Stimulated activated naive CD4-positive, alpha-beta T cell treated with Interleukin-2 at 50 U/mL for 16 hours (primary cell): ENCODE measurements around the gene GALNT17.

Experiments
- DNase-seq: peaks from one replicate; lab custom pipeline; 2025; lab: John Stamatoyannopoulos, UW

The GALNT17 gene

GRCh38 chr7:71393661-71394060 is 261.7 kb downstream of the GALNT17 start:
- no peak for DNase-seq

DNA sequence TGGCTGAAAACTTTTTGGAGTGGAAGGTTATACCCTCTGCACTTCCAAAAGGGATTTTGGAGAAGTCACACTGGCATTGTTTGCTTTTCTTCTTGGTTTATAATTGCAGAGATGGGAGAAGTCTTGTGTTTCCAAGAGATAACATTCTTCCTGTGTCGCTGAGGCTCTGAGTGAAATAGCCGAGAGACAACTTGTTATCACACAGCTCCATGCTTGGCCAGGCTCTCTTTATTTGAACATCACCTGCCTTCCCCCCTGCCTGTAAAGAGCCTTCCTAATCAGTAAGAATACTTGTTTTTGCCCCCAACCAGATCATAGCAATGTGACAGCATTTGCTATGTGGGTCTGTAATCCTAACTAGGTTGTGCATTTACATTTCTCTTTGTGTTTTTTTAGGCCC is 270.7 kb downstream of the GALNT17 start:
- DNase-seq, result no peak

DNA sequence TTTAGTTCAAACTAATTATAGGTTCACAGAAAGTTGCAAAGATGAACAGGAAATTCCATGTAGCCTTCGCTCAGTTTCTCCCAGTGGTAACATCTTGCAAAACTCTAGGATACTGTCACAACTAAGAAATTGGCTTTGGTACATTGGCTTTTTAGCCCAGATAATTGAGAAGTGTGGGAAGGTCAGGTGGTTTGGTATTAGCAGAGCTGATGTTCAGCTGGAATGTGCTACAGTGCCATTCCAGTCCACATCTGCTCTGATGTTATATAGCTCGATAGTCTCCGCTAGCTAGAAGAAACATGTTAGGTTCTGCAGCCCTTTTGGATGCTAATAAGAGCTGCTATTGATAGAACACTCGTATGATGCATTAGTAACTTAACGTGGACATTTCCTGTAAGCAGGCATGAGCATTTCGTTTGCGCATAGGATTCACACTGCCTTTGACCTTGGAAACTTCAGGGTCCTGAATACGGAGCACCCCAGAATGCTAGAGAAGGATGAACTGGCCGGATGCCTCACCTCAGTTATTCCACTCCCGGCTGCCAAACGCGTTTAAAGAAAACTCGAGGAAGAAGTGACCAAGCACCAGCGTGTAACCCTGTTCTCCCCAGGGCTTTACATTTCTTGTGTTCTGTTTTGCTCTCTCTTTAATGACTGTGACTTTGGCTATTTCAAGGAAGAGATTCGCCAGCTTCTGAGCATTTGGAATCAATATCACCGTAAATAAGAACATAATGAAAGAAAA is 271.4 kb downstream of the GALNT17 start:
- no peak for DNase-seq

DNA sequence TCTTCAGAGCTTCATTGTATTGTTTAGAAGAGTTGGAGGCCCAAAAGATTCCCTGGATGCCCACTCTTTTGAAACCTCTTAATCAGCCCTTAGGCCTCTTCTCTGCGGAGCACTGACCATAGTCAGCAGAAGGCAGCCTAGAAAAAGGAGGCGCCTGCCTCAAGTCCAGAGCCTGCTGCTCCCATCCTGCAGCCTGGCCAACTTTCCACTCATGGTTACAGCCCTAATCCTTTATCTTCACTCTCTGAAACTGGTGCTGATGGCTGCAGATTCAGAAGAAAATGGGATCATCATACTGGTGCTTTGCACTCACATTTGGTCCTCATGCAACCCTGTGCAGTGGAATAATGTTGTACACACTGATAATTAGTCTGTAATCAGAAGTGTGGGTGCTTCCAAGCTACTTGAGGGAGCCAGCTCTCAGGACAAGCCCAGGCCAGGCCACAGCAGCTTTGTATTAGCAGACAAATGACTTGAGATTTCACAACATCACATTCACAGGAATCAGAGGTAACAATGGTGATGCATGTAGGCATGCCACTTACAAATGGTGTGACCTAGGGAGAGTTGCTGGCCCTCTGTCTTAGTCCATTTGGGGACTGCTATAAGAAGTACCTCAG is 272.9 kb downstream of the GALNT17 start:
- no peak for DNase-seq

DNA sequence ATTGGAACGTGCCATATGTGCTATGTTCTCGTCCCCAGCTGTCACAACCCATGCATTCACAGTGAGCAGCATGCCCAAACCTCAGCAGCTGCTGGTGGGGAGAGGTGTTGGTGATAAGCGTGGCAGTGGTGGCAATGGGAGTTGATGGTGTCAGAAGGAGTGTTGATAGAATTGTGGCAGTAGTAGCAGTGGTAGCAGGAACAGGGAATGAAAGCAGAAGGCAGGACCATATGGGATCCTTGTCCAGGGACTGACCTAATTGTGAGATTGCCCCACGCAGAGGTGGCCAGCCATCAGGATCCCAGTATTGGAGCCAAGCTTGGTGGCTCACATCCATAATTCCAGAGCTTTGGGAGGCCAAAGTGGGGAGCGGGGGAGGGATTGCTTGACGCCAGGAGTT is 276.3 kb downstream of the GALNT17 start:
- DNase-seq, result no peak

GRCh38 chr7:71409550-71410157 is 277.7 kb downstream of the GALNT17 start:
- DNase-seq, result no peak

GRCh38 chr7:71411475-71411874 is 279.5 kb downstream of the GALNT17 start:
- DNase-seq, result no peak

GRCh38 chr7:71414490-71414889 is 282.5 kb downstream of the GALNT17 start:
- DNase-seq, result no peak

DNA sequence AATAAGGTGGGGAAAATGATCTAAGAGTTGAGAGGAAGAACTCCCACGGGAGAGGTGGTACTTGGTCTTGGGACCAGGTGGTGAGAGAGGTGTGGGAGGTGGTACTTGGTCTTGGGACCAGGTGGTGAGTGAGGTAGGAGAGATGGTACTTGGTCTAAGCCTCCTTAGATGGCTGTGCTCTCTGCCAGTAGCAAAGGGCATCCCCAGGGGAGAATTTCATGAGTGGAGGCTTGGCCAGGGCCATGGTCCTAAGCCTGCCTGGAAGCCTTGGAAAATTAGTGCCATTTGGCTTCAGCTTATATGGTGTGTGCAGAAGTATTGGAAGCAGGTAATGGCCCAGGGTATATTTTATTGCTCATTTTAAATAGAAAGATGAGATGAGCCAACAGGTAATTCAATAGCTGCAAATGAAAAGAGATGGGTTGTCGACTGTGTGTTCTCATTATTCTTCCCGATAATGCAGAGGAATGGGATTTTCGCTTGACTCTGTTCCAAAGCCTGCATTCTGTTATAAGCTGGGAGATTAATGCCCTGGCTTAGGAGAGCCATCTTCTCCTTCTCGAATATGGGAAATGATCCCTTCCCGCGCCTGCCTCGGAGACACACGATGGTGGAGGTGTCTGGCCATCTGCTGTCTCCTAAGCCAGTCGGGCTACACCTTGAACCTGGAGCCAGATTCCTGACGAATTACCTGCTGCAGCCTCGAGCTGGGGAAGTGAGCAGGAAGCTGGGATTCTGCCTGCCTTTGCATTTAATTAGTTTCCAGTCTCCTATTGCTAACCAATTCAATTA is 287.8 kb downstream of the GALNT17 start:
- no peak for DNase-seq

- DNase-seq, result no peak
Observed at GRCh38 chr7:71422104-71422503, 290.2 kb downstream of the GALNT17 start.

GRCh38 chr7:71424166-71425035 is 292.5 kb downstream of the GALNT17 start:
- no peak for DNase-seq

DNA sequence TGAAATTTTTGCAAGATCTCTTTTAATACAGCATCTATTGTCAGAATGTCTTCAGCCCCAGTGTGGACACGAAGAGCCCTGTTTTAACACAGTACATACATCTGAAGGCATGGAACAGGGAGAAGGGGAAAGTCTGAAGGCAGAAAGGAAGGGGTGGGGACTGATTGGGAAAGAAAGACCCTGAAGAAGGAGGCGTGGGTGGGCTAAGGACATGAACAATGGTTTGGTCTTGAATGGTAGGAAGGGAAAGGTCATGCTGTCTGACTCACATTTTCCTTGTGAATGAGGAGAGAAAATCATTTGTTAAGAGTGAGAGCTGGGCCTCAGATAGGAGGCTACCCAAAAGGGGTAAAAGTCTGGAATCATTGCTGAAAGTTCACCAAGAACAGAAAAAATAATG is 297.1 kb downstream of the GALNT17 start:
- no peak for DNase-seq

GRCh38 chr7:71430246-71430645 is 298.3 kb downstream of the GALNT17 start:
- DNase-seq, result no peak

- no peak for DNase-seq
Observed at GRCh38 chr7:71439321-71439720, 307.4 kb downstream of the GALNT17 start.

DNA sequence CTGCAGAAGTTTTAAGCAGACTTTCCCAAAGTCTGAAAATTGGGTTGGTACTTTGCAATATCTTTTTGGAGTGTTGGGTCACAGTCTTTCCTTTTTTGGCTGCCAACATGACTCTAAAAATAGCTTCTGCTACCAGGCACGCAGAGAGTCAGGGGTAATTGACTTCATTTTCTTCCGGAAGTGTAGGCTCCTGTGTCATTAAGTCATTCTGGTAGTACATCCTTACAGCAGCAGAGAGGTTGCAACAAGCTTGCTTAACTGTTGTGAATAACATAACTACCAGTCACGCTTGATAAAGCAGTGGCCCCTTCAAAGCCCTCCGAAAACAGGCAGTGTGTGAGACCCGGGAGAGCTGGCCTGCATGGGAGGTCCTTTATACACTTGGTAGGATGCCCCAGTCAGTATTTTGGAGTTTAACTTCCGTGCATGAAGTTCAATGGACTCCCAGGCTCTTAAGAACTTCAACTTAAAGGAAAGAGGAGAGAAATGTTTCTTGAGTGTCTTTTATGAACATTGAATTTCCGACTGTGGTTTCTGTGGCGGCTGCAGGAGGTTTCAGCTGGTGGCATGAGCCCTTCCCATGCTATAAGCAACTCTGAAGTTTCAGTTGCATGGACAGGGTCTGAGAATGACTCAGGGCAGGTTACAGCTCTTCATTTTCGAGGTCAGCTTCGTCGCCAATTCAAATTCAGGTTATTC is 310.7 kb downstream of the GALNT17 start:
- DNase-seq, result no peak

GRCh38 chr7:71443191-71443530 is 311.2 kb downstream of the GALNT17 start:
- no peak for DNase-seq

DNA sequence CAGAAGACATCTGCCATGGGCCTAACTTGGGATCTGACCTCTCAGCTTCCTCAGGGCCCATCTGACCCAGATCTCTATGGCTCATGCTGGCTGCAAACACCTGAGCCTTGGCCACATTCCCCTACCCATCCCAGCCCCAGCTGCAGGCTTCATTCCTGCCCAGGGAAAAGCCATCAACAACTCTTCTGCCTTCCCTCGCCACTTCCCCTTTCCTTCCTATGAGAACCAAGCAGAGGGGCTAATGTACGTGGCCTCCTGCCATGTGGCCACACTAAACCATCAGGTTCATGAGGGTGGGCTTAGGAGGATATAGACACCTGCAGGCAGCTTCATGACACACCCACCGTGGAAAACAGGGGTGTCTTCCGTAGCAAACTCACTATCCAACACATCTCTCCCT is 312.2 kb downstream of the GALNT17 start:
- DNase-seq, result no peak

- no peak for DNase-seq
Observed at GRCh38 chr7:71453630-71454029, 321.7 kb downstream of the GALNT17 start.

DNA sequence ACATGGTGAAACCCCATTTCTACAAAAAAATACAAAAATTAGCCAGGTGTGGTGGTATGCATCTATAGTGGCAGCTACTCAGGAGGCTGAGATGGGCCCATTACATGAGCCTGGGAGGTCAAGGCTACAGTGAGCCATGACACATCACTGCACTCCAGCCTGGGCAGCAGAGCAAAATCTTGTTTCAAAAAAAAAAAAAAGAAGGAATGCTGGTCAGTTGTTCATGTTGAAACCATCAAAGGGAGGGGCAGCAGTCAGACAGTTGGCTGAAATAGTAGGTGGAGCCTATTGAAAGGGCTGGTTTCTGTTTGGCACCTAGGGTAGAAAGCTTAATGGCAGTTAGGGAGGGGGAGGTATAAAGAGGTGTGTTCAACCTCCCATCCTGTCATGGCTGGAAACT is 323.0 kb downstream of the GALNT17 start:
- no peak for DNase-seq

DNA sequence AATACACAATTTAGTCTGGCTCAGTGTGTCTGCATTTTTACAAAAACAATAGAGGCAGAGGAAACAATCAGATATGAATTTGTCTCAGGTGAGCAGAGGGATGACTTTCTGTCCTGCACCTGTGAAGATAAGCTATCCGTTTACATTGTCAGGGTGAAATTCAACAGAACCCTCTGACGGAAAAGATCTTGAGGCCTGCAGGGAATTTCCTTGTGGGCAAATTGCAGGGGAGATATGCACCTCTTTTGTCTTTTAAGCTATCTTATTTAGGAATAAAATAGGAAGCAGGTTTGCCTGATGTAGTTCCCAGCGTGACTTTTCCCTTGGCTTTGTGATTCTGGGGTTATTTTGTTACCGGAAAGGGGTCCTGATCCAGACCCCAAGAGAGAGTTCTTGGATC is 325.1 kb downstream of the GALNT17 start:
- DNase-seq, result no peak
